ENCODE data around the gene CAMK4. TPM values are rescaled to one million over a fixed set of nuclear protein-coding genes. Genes with fewer than 3 reads are reported as not detected.

CAMK4 gene
- polyA plus RNA-seq, 1 donor (not counting 4 experiments of a cell fraction or from before 2014, with no cell fraction given): 0.45 TPM

GRCh38 chr5:111486055-111486454, 261.9 kb downstream of the CAMK4 start:
- no peaks in the 10 kb centered on the region for H3K9me3 ChIP-seq (ENCODE audit: control insufficient read depth, low read depth, low read length)
- dilution Hi-C loops (cut with MboI; ENCODE audit: extremely low pct_ligation_motif_present, low sequenced_read_pairs): no loop called here
- H3K9me1 ChIP-seq (ENCODE audit: control insufficient read depth, extremely low read depth, insufficient read depth, low read length): no peaks in the 10 kb centered on the region
- no peaks in the 10 kb centered on the region for H3K36me3 ChIP-seq (ENCODE audit: control insufficient read depth in 2 of 2, extremely low read depth in 1 of 2, insufficient read depth in 2 of 2, low read length in 2 of 2)
- FAIRE-seq: no peak
- H3K79me2 ChIP-seq (ENCODE audit: control insufficient read depth, insufficient read depth, low read length): no peaks in the 10 kb centered on the region
- H3K4me2 ChIP-seq (ENCODE audit: control insufficient read depth, extremely low read depth, insufficient read depth, low read depth, low read length): no peak overlapping the region
- no peak overlapping the region for H3K27ac ChIP-seq (ENCODE audit: control insufficient read depth, insufficient read depth, low read length)
- DNase-seq (ENCODE audit: low read depth, low spot score): no peak
- no peak overlapping the region for H3K4me3 ChIP-seq (ENCODE audit: control insufficient read depth in 2 of 3, extremely low read depth in 1 of 3, insufficient read depth in 2 of 3, low read depth in 1 of 3, low read length in 3 of 3)
- H3K27me3 ChIP-seq (ENCODE audit: control insufficient read depth, extremely low read depth, insufficient read depth, low read length): no peaks in the 10 kb centered on the region
- TF ChIP-seq, protein P1, sequence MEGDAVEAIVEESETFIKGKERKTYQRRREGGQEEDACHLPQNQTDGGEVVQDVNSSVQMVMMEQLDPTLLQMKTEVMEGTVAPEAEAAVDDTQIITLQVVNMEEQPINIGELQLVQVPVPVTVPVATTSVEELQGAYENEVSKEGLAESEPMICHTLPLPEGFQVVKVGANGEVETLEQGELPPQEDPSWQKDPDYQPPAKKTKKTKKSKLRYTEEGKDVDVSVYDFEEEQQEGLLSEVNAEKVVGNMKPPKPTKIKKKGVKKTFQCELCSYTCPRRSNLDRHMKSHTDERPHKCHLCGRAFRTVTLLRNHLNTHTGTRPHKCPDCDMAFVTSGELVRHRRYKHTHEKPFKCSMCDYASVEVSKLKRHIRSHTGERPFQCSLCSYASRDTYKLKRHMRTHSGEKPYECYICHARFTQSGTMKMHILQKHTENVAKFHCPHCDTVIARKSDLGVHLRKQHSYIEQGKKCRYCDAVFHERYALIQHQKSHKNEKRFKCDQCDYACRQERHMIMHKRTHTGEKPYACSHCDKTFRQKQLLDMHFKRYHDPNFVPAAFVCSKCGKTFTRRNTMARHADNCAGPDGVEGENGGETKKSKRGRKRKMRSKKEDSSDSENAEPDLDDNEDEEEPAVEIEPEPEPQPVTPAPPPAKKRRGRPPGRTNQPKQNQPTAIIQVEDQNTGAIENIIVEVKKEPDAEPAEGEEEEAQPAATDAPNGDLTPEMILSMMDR (optimal IDR thresholded peaks at IDR 0.05 in 1 of 3, IDR thresholded peaks at IDR 0.05 in 1 of 3, conservative IDR thresholded peaks at IDR 0.05 in 1 of 3; ENCODE audit: extremely low read depth in 1 of 3, insufficient read depth in 2 of 3, low read length in 3 of 3): no peak
- TF ChIP-seq EZH2 (IDR thresholded peaks at IDR 0.05; ENCODE audit: low read length): no peak
- H2AFZ ChIP-seq (ENCODE audit: control insufficient read depth, low read length): no peak overlapping the region
- H3K9ac ChIP-seq (ENCODE audit: control insufficient read depth, extremely low read depth, insufficient read depth, low read length): no peak overlapping the region
- no peaks in the 10 kb centered on the region for H3K4me1 ChIP-seq (ENCODE audit: control insufficient read depth, extremely low read depth, insufficient read depth, low read length)
- H4K20me1 ChIP-seq (ENCODE audit: control insufficient read depth, extremely low read depth, insufficient read depth, low read length): no peaks in the 10 kb centered on the region

GRCh38 chr5:111486926-111487325, 262.7 kb downstream of the CAMK4 start:
- FAIRE-seq (no peak), DNase-seq (ENCODE audit: low read depth, low spot score) (no peak)
- Histone ChIP-seq H3K4me3 (ENCODE audit: control insufficient read depth in 2 of 3, extremely low read depth in 1 of 3, insufficient read depth in 2 of 3, low read depth in 1 of 3, low read length in 3 of 3) (no peak overlapping the region), H3K4me1 (ENCODE audit: control insufficient read depth, extremely low read depth, insufficient read depth, low read length) (no peaks in the 10 kb centered on the region), H3K27me3 (ENCODE audit: control insufficient read depth, extremely low read depth, insufficient read depth, low read length) (no peaks in the 10 kb centered on the region), H3K9ac (ENCODE audit: control insufficient read depth, extremely low read depth, insufficient read depth, low read length) (no peak overlapping the region), H3K79me2 (ENCODE audit: control insufficient read depth, insufficient read depth, low read length) (no peaks in the 10 kb centered on the region), H3K27ac (ENCODE audit: control insufficient read depth, insufficient read depth, low read length) (no peak overlapping the region), H4K20me1 (ENCODE audit: control insufficient read depth, extremely low read depth, insufficient read depth, low read length) (no peaks in the 10 kb centered on the region), H3K9me1 (ENCODE audit: control insufficient read depth, extremely low read depth, insufficient read depth, low read length) (no peaks in the 10 kb centered on the region), H2AFZ (ENCODE audit: control insufficient read depth, low read length) (no peak overlapping the region), H3K4me2 (ENCODE audit: control insufficient read depth, extremely low read depth, insufficient read depth, low read depth, low read length) (no peak overlapping the region), H3K9me3 (ENCODE audit: control insufficient read depth, low read depth, low read length) (no peaks in the 10 kb centered on the region), H3K36me3 (ENCODE audit: control insufficient read depth in 2 of 2, extremely low read depth in 1 of 2, insufficient read depth in 2 of 2, low read length in 2 of 2) (no peaks in the 10 kb centered on the region)
- no peak for TF ChIP-seq EZH2 (IDR thresholded peaks at IDR 0.05; ENCODE audit: low read length)
- TF ChIP-seq, protein P1 (optimal IDR thresholded peaks at IDR 0.05 in 1 of 3, IDR thresholded peaks at IDR 0.05 in 1 of 3, conservative IDR thresholded peaks at IDR 0.05 in 1 of 3; ENCODE audit: extremely low read depth in 1 of 3, insufficient read depth in 2 of 3, low read length in 3 of 3): no peak
- dilution Hi-C loops (cut with MboI; ENCODE audit: extremely low pct_ligation_motif_present, low sequenced_read_pairs): no loop called here

Measured in keratinocyte (primary cell).